Right ventricle myocardium inferior (tissue), 1 donor: ENCODE measurements around the gene SMAD4. TPM values are rescaled to one million over a fixed set of nuclear protein-coding genes. Genes with fewer than 3 reads are reported as not detected.
A peak's percentile ranks its signal among the peaks of the same experiment; 100 is the strongest.

Experiments
- ATAC-seq: fragments of 200-7000 bp; cut with Tn5 transposase; one replicate; pipeline ENCODE4 v1.9.1; 2020; ENCODE audit warnings: mild to moderate bottlenecking, moderate library complexity
- DNase-seq: peaks from one replicate; pipeline ENCODE4 v3.0.0; 2021; ENCODE audit errors: missing footprints
- intact Hi-C: fragments of 100-400 bp; cut with DNase I; formaldehyde crosslinking; loops from one replicate; pipeline ENCODE4 v1.11.0; 2022
- total RNA-seq: library from RNA; stranded (reverse); fragmentation: NEBNext Ultra II Directional; extraction: Animal tissue kit (Norgen Biotek cat#: 25700); gene quantifications from one replicate; pipeline ENCODE4 v1.2.1, GENCODE V29; 2021
- donor health status: DM: no; HTN: yes; CAD: no; lungs with severe emphysema.

The SMAD4 gene
- total RNA-seq, 1 donor from 2014 or later: 94.7 TPM

- intact Hi-C loops: loop anchor here (5.0 kb wide), 1 partner anchor 229 kb away; the partner anchor contains the start of gene MRO
- peak; percentile 73 for ATAC-seq
These were observed 21.2 kb downstream of the SMAD4 start for GRCh38 chr18:51051105-51051712.

GRCh38 chr18:51053814-51054213 lies 23.8 kb downstream of the SMAD4 start:
- intact Hi-C loops: loop anchor here (5.0 kb wide), 1 partner anchor 232 kb away; the partner anchor contains the start of gene MRO
- DNase-seq (no peak), ATAC-seq (no peak)

More at GRCh38 chr18:51051105-51051712, 21.2 kb downstream of the SMAD4 start:
- DNase-seq: no peak

- DNase-seq (no peak), ATAC-seq (no peak)
- intact Hi-C loops: loop anchor here (5.0 kb wide), 1 partner anchor 232 kb away; the partner anchor contains the start of gene MRO
These were observed 24.8 kb downstream of the SMAD4 start for GRCh38 chr18:51054764-51055163.

DNA sequence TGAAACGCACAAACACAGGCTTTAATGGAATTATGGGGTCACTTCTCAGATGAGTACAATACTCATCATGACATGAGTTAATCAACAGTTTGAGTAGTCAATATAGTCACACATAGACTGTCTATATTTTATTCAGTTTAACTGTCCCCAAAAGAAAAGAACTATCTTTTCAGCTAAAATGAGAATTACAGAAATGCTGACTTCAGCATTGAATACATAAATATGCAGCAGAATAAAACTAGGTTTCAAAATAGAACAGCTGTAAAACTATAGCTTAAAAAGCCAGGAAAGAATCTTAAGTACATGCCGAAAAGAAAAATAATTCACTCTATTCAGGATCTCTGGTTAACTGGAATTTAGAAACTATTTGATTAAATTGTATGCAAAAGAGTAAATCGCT lies 30.0 kb downstream of the SMAD4 start:
- intact Hi-C loops: no loop called here
- ATAC-seq (no peak), DNase-seq (no peak)

DNA sequence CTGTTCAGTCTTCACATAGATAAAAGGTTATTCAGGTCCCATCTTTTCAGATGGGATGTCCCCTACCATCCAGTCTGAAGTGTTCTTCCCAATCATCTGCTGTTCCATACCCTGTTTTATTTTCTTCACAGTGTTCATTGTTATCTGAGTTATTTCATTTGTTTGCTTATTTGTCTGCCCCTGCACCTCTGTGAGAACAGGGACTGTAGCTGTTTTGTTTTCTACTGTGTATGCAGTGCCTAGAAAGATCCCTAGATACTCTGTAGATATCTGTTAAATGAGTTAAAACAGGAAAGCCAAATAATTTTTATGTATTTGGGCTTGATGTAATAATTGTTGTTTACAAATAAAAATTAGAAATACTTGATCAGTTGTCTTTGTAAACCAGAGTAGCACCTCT lies 34.2 kb downstream of the SMAD4 start:
- no peak for ATAC-seq
- intact Hi-C loops: no loop called here
- no peak for DNase-seq

- ATAC-seq (no peak), DNase-seq (no peak)
- intact Hi-C loops: no loop called here
These were observed 36.3 kb downstream of the SMAD4 start for GRCh38 chr18:51066273-51066672.

DNA sequence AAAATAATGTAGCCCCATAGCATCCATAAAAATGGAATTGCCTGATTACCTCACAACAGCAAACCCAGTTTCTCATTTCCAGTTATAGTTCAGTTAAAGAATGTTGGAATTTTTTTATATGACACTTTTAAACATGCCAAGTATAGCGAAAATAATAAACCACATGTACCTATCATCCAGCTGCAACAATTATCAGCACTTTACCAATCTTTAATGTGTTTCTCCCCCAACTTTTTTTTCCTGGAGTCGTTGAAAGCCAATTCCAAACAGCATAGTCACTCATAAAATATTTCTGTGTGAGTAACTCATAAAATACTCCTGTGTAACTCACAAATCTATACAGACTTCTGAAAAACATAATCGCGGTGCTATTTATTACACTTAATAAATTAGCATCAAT lies 38.1 kb downstream of the SMAD4 start:
- DNase-seq: no peak
- intact Hi-C loops: no loop called here
- ATAC-seq: no peak

DNA sequence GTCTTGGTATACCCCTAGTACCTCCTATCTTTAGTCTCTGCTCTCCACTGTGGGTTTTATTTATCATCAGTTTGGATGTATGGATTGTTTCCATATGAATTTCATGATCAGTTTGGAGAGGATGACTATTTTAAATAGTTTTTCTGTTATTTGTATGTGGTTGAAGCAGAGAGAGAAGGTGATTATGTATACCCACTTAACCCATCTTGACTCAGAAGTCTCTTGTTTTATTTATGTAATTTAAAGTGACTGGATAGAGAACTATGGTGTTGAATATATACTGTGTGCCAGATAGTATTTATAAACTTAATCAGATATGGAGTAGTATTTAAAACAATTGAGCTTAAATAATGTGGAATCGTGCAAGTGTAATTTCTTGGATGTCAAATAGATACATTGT lies 39.9 kb downstream of the SMAD4 start:
- ATAC-seq (no peak), DNase-seq (no peak)
- intact Hi-C loops: no loop called here

GRCh38 chr18:51070545-51070944 lies 40.5 kb downstream of the SMAD4 start:
- ATAC-seq (no peak), DNase-seq (no peak)
- intact Hi-C loops: no loop called here

DNA sequence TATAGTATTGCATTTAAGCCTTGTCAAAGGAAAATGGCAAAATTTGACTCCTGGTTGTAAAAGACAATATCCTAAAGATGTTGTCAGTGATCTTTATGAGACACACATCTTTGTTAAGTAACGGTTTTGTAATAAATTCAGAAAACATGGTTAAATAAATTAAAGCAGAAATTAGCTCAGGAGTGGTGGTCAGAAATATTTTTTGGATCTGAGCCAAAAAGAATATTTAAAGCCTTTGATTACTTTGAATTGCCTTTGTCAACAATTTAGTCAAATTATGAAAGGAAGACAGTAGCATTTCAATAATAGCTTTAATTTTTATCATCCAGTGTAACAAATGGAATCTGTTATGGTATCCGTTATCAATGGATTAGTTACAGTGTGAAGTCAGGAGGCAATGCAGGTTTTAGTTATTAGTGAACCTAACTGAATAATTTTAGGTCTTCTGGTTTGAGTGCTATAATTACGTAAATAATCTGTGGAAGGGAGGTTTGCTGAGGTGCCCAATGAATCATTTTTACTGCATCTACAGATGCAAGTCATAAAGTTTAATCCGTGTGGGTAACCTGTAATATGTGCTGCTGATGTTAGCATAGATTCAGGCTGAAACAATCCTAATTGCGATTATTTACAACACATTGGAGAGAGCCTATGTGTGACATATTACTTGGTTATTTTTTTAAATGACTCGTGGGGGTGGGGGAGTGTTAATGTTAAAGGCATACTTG lies 42.7 kb downstream of the SMAD4 start:
- intact Hi-C loops: no loop called here

GRCh38 chr18:51074605-51075004 lies 44.6 kb downstream of the SMAD4 start:
- ATAC-seq (no peak), DNase-seq (no peak)
- intact Hi-C loops: no loop called here

More for the DNA sequence above, 42.7 kb downstream of the SMAD4 start:
- no peak for DNase-seq
- ATAC-seq: no peak

GRCh38 chr18:51076503-51076902 lies 46.5 kb downstream of the SMAD4 start:
- intact Hi-C loops: no loop called here
- no peak for ATAC-seq
- no peak for DNase-seq

DNA sequence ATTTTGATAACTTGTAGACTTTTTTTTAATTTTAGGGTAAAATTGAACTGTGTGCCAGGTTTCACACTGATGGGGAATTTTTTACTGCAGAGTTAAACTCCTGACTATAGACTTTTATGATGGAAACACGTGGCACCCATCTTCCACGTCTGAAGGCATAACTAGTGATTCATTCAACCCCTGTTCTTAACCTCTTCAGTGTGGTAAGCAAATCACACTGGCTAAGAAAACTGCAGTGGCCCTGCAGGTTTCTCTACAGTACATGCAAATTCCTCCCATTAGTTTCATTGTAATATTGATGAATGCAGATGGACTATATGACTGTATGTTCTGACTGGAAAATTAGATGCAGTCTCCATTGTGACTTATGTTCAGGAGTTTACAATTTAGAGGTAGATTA lies 47.2 kb downstream of the SMAD4 start:
- ATAC-seq (no peak), DNase-seq (no peak)
- intact Hi-C loops: no loop called here

- ATAC-seq: no peak
- no peak for DNase-seq
- intact Hi-C loops: no loop called here
These were observed 48.0 kb downstream of the SMAD4 start for GRCh38 chr18:51078026-51078425.

DNA sequence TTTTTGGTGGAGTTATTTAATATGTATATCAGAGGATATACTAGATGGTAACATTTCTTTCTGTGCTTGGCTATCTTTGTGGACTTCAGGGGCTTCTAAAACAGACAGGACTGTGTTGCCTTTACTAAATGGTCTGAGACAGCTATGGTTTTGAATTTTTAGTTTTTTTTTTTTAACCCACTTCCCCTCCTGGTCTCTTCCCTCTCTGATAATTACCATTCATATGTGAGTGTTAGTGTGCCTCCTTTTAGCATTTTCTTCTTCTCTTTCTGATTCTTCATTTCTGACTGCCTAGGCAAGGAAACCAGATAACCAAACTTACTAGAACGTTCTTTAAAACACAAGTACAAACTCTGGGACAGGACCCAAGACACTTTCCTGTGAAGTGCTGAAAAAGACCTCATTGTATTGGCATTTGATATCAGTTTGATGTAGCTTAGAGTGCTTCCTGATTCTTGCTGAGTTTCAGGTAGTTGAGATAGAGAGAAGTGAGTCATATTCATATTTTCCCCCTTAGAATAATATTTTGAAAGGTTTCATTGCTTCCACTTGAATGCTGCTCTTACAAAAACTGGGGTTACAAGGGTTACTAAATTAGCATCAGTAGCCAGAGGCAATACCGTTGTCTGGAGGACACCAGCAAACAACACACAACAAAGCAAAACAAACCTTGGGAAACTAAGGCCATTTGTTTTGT lies 52.7 kb downstream of the SMAD4 start:
- DNase-seq: no peak
- no peak for ATAC-seq
- intact Hi-C loops: no loop called here

DNA sequence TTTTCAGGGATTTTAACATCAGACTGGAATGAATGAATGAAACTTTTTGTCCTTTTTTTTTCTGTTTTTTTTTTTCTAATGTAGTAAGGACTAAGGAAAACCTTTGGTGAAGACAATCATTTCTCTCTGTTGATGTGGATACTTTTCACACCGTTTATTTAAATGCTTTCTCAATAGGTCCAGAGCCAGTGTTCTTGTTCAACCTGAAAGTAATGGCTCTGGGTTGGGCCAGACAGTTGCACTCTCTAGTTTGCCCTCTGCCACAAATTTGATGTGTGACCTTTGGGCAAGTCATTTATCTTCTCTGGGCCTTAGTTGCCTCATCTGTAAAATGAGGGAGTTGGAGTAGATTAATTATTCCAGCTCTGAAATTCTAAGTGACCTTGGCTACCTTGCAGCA lies 53.4 kb downstream of the SMAD4 start:
- no peak for DNase-seq
- ATAC-seq: no peak
- intact Hi-C loops: no loop called here

GRCh38 chr18:51088410-51088809 lies 58.4 kb downstream of the SMAD4 start:
- no peak for ATAC-seq
- intact Hi-C loops: no loop called here
- DNase-seq: no peak

GRCh38 chr18:51089691-51090090 lies 59.7 kb downstream of the SMAD4 start:
- intact Hi-C loops: no loop called here

DNA sequence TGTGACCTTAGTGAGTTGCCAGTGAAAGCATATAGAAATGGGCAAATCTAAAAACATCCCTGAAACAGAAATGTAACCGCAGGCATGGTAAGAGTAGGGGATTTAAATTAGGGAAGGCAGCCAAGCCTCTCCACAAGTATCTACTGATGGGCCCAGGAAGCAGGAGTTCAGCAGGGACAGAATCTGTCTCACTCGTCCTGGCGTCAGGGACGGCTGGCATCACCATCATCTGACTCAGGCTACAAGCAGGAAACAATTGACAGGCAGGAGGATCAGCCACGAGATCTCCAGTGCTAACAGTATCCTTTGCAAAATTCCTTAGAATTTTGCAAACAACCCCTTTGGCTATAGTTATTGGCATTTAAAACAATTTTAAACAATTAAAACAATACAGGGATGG lies 61.3 kb downstream of the SMAD4 start:
- DNase-seq: no peak
- intact Hi-C loops: no loop called here
- ATAC-seq: no peak

More at GRCh38 chr18:51089691-51090090, 59.7 kb downstream of the SMAD4 start:
- DNase-seq: no peak
- no peak for ATAC-seq

DNA sequence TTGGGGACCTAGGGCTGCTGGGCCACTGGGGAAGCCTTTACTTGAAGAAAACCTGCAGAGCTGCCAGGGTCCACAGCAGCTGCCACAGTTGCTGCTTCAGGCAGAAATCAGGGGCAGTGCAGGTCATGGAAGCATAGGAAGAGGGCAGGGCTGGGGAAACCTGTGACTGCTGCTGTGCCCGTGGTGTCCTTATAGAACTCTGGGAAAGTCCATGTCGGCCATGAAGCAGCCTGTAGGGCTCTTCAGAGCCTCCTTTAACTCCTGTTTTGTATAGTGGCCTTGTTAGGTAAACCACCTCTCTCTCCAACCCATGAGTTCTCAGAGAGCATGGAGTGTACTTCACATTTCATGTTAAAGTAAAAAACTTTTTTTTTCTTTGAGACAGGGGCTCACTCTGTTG lies 62.1 kb downstream of the SMAD4 start:
- intact Hi-C loops: no loop called here
- ATAC-seq: no peak
- DNase-seq: no peak
